WTC11 (cell line): ENCODE results near the gene BCL11A. TPM values are rescaled to one million over a fixed set of nuclear protein-coding genes. Genes with fewer than 3 reads are reported as not detected.

Experiments
- ATAC-seq: fragments of 200-7000 bp; cut with Tn5 transposase; 2 replicates; pipeline ENCODE4 v1.10.0; 2021; ENCODE audit warnings: mild to moderate bottlenecking, moderate library complexity
- CTCF ChIA-PET: fragments of 300-600 bp; sonication (Branson Sonifier 250); formaldehyde crosslinking; loops from one replicate; lab custom pipeline; 2021; ENCODE audit warnings: antibody characterized with exemption; lab: Charles Lee
- POLR2A ChIA-PET: fragments of 350-600 bp; sonication (Branson Sonifier 250); formaldehyde crosslinking; loops from one replicate; lab custom pipeline; 2021; ENCODE audit warnings: antibody characterized with exemption; lab: Charles Lee
- DNase-seq: peaks from one replicate; pipeline ENCODE4 v3.0.0; 2021; ENCODE audit warnings: low spot score
- H3K27ac Mint-ChIP-seq: 2 replicates; pipeline ENCODE4 v1.8.0; 2021; ENCODE audit warnings: mixed read lengths
- H3K27me3 Mint-ChIP-seq: 2 replicates; pipeline ENCODE4 v1.8.0; 2021; ENCODE audit warnings: low read depth, mild to moderate bottlenecking, moderate library complexity, mixed read lengths
- H3K36me3 Mint-ChIP-seq: 2 replicates; pipeline ENCODE4 v1.8.0; 2021; ENCODE audit warnings: mixed read lengths
- H3K4me1 Mint-ChIP-seq: 2 replicates; pipeline ENCODE4 v1.8.0; 2022; ENCODE audit warnings: mixed read lengths
- H3K4me3 Mint-ChIP-seq: 2 replicates; pipeline ENCODE4 v1.8.0; 2021; ENCODE audit warnings: mild to moderate bottlenecking, moderate library complexity, mixed read lengths
- H3K9me3 Mint-ChIP-seq: 2 replicates; pipeline ENCODE4 v1.8.0; 2021; ENCODE audit warnings: mixed read lengths
- ESRRA ChIP-seq: sonication (generic); formaldehyde crosslinking; IDR thresholded peaks from 2 replicates; pipeline ENCODE4 v1.8.1; 2022; ENCODE audit warnings: mild to moderate bottlenecking, missing genetic modification reagents, borderline replicate concordance
- NFATC4 ChIP-seq: fragments of 250-450 bp; sonication (Bioruptor Pico); IDR thresholded peaks from 2 replicates; pipeline ENCODE4 v1.9.0; 2021; ENCODE audit warnings: mild to moderate bottlenecking
- OVOL2 ChIP-seq: fragments of 250-450 bp; sonication (Bioruptor Pico); IDR thresholded peaks from 2 replicates; pipeline ENCODE4 v1.9.0; 2021; ENCODE audit warnings: mild to moderate bottlenecking, borderline replicate concordance
- SMAD4 ChIP-seq: sonication (generic); formaldehyde crosslinking; IDR thresholded peaks from 2 replicates; pipeline ENCODE4 v1.8.0; 2022; ENCODE audit warnings: mild to moderate bottlenecking, missing genetic modification reagents
- TEAD1 ChIP-seq: sonication (generic); formaldehyde crosslinking; IDR thresholded peaks from 2 replicates; pipeline ENCODE4 v1.8.0; 2022; ENCODE audit warnings: mild to moderate bottlenecking, missing genetic modification reagents
- TEAD4 ChIP-seq: sonication (generic); formaldehyde crosslinking; IDR thresholded peaks from 2 replicates; pipeline ENCODE4 v1.8.0; 2022; ENCODE audit warnings: mild to moderate bottlenecking, missing genetic modification reagents
- ZBTB21 ChIP-seq: sonication (generic); formaldehyde crosslinking; IDR thresholded peaks from 2 replicates; pipeline ENCODE4 v1.8.1; 2023; ENCODE audit warnings: mild to moderate bottlenecking, missing genetic modification reagents, borderline replicate concordance
- ZNF121 ChIP-seq: sonication (generic); formaldehyde crosslinking; IDR thresholded peaks from 2 replicates; pipeline ENCODE4 v1.8.0; 2023; ENCODE audit warnings: missing genetic modification reagents
- total RNA-seq: library from RNA; stranded (reverse); gene quantifications from 3 replicates; pipeline ENCODE4 v1.2.3, GENCODE V29; 2021
- TF ChIP-seq, protein P1 (sequence below): fragments of 250-450 bp; sonication (Bioruptor Pico); IDR thresholded peaks from 2 replicates; pipeline ENCODE4 v1.8.0; 2021; ENCODE audit warnings: mild to moderate bottlenecking
- TF ChIP-seq, protein P2 (sequence below): sonication (generic); formaldehyde crosslinking; IDR thresholded peaks from 2 replicates; pipeline ENCODE4 v1.8.1; 2023; ENCODE audit warnings: mild to moderate bottlenecking, missing genetic modification reagents, borderline replicate concordance
- TF ChIP-seq, protein P3 (sequence below): fragments of 250-450 bp; sonication (Bioruptor Pico); IDR thresholded peaks from 2 replicates; pipeline ENCODE4 v1.9.0; 2021; ENCODE audit warnings: moderate library complexity, mild to moderate bottlenecking, inconsistent platforms, borderline replicate concordance
- TF ChIP-seq, protein P4 (sequence below): sonication (generic); formaldehyde crosslinking; IDR thresholded peaks from 2 replicates; pipeline ENCODE4 v1.8.1; 2023; ENCODE audit warnings: mild to moderate bottlenecking, missing genetic modification reagents, moderate library complexity
- TF ChIP-seq, protein P5 (sequence below): sonication (generic); formaldehyde crosslinking; IDR thresholded peaks from 2 replicates; pipeline ENCODE4 v1.8.0; 2022; ENCODE audit warnings: mild to moderate bottlenecking, missing genetic modification reagents
- TF ChIP-seq, protein P6 (sequence below): sonication (generic); formaldehyde crosslinking; IDR thresholded peaks from 2 replicates; pipeline ENCODE4 v1.8.0; 2023; ENCODE audit warnings: missing genetic modification reagents, mild to moderate bottlenecking, borderline replicate concordance
- TF ChIP-seq, protein P7 (sequence below): fragments of 250-450 bp; sonication (Bioruptor Pico); IDR thresholded peaks from 2 replicates; pipeline ENCODE4 v2.1.2; 2022; ENCODE audit warnings: mild to moderate bottlenecking, moderate library complexity
- TF ChIP-seq, protein P8 (sequence below): fragments of 250-450 bp; sonication (Bioruptor Pico); IDR thresholded peaks from 2 replicates; pipeline ENCODE4 v1.9.0; 2021; ENCODE audit warnings: mild to moderate bottlenecking

Gene BCL11A
- total RNA-seq, 1 experiment from 2014 or later, result 53.2 TPM

DNA sequence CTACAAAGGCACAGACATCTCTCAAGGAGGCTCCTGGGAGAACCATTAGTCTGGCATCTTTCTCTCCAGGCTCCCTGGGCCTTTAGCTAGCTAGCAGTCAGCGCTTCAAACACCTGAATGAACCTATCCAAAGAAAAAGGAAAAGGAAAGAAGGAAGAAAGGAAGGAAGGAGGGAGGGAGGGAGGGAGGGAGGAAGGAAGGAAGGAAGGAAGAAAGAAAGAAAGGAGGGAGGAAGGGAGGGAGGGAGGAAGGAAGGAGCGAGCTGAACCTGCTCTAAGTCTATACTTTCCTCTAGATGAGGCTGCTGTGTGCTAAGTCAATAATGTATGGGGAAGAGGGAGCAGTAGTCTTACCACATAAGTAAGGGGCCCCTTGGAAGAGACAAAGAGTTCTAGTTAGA is 5.1 kb upstream of the BCL11A start:
- no peak for TF ChIP-seq ZNF121 (CRISPR knock-in tag)
- TF ChIP-seq, protein P1, sequence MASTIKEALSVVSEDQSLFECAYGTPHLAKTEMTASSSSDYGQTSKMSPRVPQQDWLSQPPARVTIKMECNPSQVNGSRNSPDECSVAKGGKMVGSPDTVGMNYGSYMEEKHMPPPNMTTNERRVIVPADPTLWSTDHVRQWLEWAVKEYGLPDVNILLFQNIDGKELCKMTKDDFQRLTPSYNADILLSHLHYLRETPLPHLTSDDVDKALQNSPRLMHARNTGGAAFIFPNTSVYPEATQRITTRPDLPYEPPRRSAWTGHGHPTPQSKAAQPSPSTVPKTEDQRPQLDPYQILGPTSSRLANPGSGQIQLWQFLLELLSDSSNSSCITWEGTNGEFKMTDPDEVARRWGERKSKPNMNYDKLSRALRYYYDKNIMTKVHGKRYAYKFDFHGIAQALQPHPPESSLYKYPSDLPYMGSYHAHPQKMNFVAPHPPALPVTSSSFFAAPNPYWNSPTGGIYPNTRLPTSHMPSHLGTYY (CRISPR knock-in tag), result no peak
- TF ChIP-seq, protein P2, sequence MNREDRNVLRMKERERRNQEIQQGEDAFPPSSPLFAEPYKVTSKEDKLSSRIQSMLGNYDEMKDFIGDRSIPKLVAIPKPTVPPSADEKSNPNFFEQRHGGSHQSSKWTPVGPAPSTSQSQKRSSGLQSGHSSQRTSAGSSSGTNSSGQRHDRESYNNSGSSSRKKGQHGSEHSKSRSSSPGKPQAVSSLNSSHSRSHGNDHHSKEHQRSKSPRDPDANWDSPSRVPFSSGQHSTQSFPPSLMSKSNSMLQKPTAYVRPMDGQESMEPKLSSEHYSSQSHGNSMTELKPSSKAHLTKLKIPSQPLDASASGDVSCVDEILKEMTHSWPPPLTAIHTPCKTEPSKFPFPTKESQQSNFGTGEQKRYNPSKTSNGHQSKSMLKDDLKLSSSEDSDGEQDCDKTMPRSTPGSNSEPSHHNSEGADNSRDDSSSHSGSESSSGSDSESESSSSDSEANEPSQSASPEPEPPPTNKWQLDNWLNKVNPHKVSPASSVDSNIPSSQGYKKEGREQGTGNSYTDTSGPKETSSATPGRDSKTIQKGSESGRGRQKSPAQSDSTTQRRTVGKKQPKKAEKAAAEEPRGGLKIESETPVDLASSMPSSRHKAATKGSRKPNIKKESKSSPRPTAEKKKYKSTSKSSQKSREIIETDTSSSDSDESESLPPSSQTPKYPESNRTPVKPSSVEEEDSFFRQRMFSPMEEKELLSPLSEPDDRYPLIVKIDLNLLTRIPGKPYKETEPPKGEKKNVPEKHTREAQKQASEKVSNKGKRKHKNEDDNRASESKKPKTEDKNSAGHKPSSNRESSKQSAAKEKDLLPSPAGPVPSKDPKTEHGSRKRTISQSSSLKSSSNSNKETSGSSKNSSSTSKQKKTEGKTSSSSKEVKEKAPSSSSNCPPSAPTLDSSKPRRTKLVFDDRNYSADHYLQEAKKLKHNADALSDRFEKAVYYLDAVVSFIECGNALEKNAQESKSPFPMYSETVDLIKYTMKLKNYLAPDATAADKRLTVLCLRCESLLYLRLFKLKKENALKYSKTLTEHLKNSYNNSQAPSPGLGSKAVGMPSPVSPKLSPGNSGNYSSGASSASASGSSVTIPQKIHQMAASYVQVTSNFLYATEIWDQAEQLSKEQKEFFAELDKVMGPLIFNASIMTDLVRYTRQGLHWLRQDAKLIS (CRISPR knock-in tag), result no peak
- no peak for TF ChIP-seq OVOL2 (CRISPR knock-in tag)
- TF ChIP-seq, protein P3, sequence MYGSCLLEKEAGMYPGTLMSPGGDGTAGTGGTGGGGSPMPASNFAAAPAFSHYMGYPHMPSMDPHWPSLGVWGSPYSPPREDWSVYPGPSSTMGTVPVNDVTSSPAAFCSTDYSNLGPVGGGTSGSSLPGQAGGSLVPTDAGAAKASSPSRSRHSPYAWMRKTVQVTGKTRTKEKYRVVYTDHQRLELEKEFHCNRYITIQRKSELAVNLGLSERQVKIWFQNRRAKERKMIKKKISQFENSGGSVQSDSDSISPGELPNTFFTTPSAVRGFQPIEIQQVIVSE (CRISPR knock-in tag), result no peak
- TF ChIP-seq, protein P4, sequence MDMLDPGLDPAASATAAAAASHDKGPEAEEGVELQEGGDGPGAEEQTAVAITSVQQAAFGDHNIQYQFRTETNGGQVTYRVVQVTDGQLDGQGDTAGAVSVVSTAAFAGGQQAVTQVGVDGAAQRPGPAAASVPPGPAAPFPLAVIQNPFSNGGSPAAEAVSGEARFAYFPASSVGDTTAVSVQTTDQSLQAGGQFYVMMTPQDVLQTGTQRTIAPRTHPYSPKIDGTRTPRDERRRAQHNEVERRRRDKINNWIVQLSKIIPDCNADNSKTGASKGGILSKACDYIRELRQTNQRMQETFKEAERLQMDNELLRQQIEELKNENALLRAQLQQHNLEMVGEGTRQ (CRISPR knock-in tag), result no peak
- TF ChIP-seq NFATC4 (CRISPR knock-in tag), result no peak
- TF ChIP-seq, protein P5, sequence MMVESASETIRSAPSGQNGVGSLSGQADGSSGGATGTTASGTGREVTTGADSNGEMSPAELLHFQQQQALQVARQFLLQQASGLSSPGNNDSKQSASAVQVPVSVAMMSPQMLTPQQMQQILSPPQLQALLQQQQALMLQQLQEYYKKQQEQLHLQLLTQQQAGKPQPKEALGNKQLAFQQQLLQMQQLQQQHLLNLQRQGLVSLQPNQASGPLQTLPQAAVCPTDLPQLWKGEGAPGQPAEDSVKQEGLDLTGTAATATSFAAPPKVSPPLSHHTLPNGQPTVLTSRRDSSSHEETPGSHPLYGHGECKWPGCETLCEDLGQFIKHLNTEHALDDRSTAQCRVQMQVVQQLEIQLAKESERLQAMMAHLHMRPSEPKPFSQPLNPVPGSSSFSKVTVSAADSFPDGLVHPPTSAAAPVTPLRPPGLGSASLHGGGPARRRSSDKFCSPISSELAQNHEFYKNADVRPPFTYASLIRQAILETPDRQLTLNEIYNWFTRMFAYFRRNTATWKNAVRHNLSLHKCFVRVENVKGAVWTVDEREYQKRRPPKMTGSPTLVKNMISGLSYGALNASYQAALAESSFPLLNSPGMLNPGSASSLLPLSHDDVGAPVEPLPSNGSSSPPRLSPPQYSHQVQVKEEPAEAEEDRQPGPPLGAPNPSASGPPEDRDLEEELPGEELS, result no peak
- no peak for TF ChIP-seq ESRRA (CRISPR knock-in tag)
- TF ChIP-seq, protein P6, sequence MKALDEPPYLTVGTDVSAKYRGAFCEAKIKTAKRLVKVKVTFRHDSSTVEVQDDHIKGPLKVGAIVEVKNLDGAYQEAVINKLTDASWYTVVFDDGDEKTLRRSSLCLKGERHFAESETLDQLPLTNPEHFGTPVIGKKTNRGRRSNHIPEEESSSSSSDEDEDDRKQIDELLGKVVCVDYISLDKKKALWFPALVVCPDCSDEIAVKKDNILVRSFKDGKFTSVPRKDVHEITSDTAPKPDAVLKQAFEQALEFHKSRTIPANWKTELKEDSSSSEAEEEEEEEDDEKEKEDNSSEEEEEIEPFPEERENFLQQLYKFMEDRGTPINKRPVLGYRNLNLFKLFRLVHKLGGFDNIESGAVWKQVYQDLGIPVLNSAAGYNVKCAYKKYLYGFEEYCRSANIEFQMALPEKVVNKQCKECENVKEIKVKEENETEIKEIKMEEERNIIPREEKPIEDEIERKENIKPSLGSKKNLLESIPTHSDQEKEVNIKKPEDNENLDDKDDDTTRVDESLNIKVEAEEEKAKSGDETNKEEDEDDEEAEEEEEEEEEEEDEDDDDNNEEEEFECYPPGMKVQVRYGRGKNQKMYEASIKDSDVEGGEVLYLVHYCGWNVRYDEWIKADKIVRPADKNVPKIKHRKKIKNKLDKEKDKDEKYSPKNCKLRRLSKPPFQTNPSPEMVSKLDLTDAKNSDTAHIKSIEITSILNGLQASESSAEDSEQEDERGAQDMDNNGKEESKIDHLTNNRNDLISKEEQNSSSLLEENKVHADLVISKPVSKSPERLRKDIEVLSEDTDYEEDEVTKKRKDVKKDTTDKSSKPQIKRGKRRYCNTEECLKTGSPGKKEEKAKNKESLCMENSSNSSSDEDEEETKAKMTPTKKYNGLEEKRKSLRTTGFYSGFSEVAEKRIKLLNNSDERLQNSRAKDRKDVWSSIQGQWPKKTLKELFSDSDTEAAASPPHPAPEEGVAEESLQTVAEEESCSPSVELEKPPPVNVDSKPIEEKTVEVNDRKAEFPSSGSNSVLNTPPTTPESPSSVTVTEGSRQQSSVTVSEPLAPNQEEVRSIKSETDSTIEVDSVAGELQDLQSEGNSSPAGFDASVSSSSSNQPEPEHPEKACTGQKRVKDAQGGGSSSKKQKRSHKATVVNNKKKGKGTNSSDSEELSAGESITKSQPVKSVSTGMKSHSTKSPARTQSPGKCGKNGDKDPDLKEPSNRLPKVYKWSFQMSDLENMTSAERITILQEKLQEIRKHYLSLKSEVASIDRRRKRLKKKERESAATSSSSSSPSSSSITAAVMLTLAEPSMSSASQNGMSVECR (CRISPR knock-in tag), result no peak
- no peak for TF ChIP-seq TEAD1
- TF ChIP-seq SMAD4 (CRISPR knock-in tag), result no peak
- TF ChIP-seq ZBTB21, result no peak
- TF ChIP-seq, protein P7, sequence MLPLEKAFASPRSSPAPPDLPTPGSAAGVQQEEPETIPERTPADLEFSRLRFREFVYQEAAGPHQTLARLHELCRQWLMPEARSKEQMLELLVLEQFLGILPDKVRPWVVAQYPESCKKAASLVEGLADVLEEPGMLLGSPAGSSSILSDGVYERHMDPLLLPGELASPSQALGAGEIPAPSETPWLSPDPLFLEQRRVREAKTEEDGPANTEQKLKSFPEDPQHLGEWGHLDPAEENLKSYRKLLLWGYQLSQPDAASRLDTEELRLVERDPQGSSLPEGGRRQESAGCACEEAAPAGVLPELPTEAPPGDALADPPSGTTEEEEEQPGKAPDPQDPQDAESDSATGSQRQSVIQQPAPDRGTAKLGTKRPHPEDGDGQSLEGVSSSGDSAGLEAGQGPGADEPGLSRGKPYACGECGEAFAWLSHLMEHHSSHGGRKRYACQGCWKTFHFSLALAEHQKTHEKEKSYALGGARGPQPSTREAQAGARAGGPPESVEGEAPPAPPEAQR (CRISPR knock-in tag), result no peak
- TF ChIP-seq, protein P8, sequence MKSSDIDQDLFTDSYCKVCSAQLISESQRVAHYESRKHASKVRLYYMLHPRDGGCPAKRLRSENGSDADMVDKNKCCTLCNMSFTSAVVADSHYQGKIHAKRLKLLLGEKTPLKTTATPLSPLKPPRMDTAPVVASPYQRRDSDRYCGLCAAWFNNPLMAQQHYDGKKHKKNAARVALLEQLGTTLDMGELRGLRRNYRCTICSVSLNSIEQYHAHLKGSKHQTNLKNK (CRISPR knock-in tag), result no peak
- TF ChIP-seq TEAD4 (CRISPR knock-in tag), result no peak
- peaks cover 19% of the 10 kb centered on the region for H3K27me3 Mint-ChIP-seq
- CTCF ChIA-PET, result interaction anchor here (1.1 to 1.8 kb wide), 5 partner anchors 19 to 119 kb away, joined by 3 to 7 read pairs (median 3); no protein-coding TSS in a partner anchor

More for the DNA sequence above, 5.1 kb upstream of the BCL11A start:
- Mint-ChIP-seq H3K27ac (no peak overlapping the region), H3K4me3 (no peak overlapping the region), H3K36me3 (no peaks in the 10 kb centered on the region), H3K4me1 (peaks cover 22% of the 10 kb centered on the region), H3K9me3 (no peaks in the 10 kb centered on the region)
- ATAC-seq, result no peak
- POLR2A ChIA-PET, result no interaction called here
- no peak for DNase-seq
